GM08714 (cell line): ENCODE data around the gene SPECC1.

Experiments
- H3K4me3 ChIP-seq: fragments of 200-500 bp; sonication (Bioruptor generic); 2 replicates; pipeline ENCODE4 v1.5.1; 2014; ENCODE audit warnings: mild to moderate bottlenecking, low read length, inconsistent platforms
- ZNF274 ChIP-seq: IDR thresholded peaks from 2 replicates; pipeline ENCODE4 v1.6.1; 2012; ENCODE audit warnings: mild to moderate bottlenecking, low read depth, low read length

The SPECC1 gene

DNA sequence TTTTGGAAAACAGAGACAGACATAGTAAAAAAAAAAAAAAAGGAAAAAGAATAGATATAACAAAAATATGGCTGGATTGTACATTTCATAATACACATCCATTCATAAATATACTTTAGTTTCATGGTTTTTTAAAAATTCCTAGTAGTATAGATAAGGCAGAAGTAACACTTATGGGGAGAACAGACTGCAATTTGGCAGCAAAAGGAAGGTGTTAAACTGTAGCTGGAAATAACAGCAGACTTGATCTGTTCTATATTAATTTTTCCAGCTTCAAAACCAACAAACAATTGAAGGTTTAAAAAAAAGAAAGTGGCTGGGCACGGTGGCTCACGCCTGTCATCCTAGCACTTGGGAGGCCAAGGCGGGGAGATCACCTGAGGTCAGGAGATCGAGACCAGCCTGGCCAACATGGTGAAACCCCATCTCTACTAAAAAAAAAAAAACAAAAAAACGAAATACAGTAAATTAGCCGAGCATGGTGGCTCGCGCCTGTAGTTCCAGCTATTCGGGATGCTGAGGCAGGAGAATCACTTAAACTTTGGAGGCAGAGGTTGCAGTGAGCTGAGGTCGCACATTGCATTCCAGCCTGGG is 191.8 kb downstream of the SPECC1 start:
- no peak for TF ChIP-seq ZNF274
- no peak overlapping the region for H3K4me3 ChIP-seq

GRCh38 chr17:20202141-20202621 is 193.0 kb downstream of the SPECC1 start:
- H3K4me3 ChIP-seq, result no peak overlapping the region
- TF ChIP-seq ZNF274, result no peak

DNA sequence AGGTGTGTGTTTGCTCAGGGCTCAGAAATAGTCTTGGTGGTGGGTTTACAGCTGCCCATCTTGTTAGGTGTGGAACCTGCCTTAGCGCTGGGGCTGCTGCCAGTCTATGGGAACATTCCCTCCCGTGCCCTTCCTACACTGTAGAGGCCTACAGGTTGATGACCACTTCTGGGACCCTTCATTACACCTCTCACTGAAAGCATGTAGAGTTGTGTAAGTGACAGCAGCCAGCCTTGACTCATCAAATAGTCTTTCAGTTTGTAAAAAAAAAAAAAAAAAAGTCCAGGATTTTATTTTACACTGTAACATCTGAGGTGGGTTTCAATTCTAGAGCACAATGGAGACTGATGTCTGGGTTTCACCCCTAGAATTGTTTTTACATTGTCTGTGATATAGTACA is 193.9 kb downstream of the SPECC1 start:
- TF ChIP-seq ZNF274, result no peak

DNA sequence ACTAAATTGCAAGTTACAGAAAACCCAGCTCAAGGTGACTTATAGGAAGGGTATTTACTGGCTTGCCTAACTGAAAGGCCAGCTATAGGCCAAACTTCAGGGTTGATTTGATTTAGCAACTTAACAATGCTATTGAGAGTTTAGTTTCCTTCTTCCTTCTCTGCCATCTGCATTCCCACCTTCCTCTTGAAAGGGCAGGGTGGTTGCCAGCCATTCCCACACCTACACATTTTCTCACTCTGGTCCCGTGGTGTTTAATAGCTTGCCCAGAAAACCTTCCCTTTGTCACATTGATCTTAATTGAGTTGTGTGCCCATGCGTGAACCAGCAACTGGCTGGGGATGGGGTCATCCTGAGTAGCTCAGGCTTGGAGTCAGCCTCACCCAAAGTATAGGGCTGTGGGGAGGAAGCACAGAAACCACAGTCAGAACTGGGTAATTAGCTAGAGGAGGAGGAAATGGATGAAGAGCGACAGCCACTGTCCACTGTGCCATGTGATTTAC is 194.7 kb downstream of the SPECC1 start:
- TF ChIP-seq ZNF274, result no peak
- H3K4me3 ChIP-seq, result no peak overlapping the region

More for the DNA sequence above, 193.9 kb downstream of the SPECC1 start:
- H3K4me3 ChIP-seq, result no peak overlapping the region

DNA sequence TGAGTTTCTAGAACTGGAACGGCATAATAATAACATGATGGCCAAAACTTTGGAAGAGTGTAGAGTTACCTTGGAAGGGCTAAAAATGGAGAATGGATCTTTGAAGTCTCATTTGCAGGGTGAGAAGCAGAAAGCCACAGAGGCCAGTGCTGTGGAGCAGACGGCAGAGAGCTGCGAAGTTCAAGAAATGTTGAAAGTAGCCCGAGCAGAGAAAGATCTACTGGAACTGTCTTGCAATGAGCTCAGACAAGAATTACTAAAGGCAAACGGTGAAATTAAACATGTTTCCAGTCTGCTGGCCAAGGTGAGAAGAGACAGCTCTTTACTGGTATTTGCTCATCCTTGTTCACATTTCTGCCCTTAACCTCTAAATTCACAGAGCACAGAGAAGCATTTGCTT is 196.4 kb downstream of the SPECC1 start:
- no peak overlapping the region for H3K4me3 ChIP-seq
- TF ChIP-seq ZNF274, result no peak

DNA sequence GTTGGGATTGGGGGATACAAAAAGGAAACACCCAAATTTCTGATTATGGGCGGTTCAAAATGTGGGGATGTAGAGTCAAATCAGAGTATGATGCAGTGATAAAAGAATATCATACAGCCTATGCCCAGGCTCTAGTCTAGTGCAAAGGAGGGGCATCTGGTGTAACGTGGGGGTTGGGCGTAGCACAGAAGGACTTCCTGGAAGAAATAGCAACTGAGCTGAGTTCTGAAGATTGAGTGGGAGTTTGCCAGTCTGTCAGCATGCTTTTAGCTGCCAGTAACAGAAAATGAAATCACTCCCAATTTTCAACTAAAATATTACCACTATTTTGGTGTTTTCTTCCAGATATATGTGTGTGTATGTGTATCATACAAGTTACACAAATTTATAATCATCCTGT is 196.9 kb downstream of the SPECC1 start:
- TF ChIP-seq ZNF274, result no peak
- H3K4me3 ChIP-seq, result no peak overlapping the region

- TF ChIP-seq ZNF274, result no peak
Observed at GRCh38 chr17:20206591-20206990, 197.4 kb downstream of the SPECC1 start.

DNA sequence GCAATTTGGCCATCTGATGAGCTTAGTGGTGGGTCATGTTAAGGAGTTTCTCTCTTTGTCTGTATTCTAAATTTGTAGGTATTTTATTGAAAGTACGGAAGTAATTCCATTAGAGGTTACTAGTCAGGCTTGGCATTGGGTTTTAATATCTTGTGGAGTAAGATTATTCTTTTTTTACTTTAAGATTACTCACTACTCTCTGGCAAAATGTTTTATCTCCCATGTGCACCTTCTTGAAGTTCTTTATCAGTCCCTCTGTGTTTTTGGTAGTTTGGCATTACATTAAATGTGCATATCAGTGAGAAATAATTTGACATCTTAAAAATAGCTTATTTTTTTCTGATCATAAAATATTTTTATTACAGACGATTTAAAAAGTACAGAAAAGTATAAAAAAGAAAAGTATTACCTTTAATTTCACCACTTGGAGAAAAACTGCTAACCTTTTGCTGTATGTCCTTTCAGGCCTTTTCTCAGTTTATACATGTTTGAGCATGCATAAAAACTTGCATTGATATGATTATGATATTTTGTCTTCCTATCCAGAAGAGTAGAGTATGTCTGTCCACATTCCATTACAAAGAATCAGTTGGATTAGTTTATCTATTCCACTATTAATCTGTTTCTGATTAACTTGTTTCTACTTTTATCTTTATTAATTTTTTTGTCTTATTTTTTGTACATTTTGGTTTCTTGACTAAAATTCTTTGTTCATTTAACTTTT is 198.3 kb downstream of the SPECC1 start:
- no peak overlapping the region for H3K4me3 ChIP-seq
- TF ChIP-seq ZNF274, result no peak

More at GRCh38 chr17:20206591-20206990, 197.4 kb downstream of the SPECC1 start:
- no peak overlapping the region for H3K4me3 ChIP-seq

DNA sequence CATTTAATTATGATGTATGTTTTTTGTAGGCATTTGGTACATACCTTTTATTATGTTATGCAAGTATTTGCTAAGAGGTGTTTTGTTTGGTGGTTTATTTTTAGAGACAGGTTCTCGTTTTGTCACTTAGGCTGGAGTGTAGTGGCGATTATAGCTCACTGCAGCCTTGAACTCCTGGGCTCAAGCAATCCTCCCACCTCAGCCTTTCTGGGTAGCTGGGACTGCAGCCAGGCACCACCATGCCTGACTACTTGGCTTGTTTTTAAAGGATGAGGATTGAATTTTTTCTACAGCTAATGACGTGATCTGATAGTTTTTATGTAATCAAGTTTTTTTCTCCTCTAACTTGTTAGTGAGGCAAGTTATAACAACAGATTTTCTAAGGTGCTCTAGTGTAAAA is 199.6 kb downstream of the SPECC1 start:
- TF ChIP-seq ZNF274, result no peak
- H3K4me3 ChIP-seq, result no peak overlapping the region

DNA sequence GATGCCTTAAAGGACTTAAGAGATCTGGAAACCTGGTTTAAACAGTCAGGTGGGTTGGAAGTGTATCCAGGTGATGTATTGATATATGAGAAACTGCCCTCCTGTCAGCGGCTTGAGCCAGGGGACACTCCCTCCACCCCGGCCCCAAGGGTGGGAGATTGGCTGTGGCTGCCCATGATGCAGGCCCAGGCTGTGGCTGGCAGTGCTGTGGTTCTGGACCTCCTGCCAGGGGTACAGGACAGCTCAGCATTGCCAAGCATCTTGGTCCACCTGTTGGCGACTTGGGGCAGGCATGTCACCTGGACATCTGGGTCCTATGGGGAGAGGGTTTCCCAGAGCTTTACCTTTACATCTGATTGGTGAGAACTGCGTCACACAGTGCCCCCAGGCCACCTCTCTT is 201.0 kb downstream of the SPECC1 start:
- no peak for TF ChIP-seq ZNF274
- no peak overlapping the region for H3K4me3 ChIP-seq

- no peak for TF ChIP-seq ZNF274
- no peak overlapping the region for H3K4me3 ChIP-seq
Observed at GRCh38 chr17:20210614-20211013, 201.5 kb downstream of the SPECC1 start.

DNA sequence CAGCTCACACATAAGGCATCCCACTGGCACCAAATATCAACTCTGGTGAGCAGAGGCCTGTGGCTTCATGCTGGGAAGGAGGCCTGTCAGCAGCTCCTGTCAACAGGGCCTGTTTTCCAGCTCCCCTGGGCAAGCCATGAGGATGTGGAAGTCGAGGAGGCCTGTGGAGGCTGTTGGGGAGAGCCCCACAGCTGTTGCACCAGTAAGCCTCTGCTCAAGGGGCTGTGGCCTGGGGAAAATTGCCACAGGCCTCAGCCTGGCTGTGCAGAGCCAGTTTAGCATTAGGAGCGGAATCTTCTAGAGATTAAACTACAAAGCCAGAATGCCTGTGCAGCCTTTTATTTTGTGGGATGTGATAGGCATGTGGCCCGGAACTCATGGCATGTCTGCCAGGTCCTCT is 202.1 kb downstream of the SPECC1 start:
- no peak for TF ChIP-seq ZNF274
- H3K4me3 ChIP-seq, result no peak overlapping the region

GRCh38 chr17:20213449-20213848 is 204.3 kb downstream of the SPECC1 start:
- H3K4me3 ChIP-seq, result no peak overlapping the region
- TF ChIP-seq ZNF274, result no peak

DNA sequence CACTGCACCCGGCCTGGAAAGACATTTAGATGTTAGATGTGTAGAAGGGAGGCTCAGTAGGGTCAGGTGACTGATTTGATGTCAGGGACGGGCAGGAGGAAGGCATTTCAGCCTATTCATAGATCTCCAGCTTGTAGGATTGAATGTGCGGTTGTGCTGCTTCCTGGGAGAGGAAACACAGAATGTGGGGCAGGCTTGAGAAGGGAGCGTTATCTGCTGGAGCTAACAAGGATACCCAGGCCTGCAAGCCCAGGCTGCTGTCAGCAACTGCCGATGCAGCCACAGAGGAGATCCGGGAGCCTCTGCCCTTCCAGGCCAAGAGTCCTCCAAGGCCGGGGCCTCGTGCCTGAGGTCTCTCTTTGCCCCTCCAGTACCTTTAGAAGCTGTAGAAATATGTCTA is 205.6 kb downstream of the SPECC1 start:
- TF ChIP-seq ZNF274, result no peak
- no peak overlapping the region for H3K4me3 ChIP-seq

DNA sequence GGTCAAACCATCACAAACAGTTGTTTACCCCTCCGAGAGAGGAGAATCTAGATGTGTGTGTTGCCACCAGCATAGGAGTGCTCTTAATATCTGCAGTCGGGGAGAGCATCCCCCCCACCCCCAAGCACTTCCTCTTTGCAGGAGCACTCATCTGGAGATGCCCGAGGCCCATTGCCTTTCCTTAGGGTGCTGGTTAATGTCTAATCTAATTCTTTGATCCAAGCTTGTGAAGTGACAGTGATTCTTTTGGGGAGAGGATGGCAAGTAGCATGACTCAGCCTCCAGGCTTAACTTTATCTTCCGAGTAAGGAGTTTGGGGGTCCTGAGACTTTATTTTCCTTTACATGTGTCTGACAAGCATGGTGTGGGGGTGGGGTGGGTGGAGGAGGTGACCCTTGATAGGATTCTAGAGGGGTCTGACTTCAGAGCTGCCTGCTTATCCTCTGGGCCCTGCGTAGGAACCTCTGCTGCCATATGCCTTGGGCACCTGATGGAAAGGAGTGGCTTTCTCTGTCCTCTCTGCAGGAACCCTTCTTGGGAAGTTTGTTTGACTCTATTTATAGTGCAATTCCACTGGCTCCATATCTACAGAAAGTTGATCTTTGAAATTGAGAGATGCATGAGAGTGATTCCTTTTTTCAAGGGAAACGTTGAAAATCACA is 207.1 kb downstream of the SPECC1 start:
- no peak for TF ChIP-seq ZNF274
- no peak overlapping the region for H3K4me3 ChIP-seq
